CD4-positive, alpha-beta T cell treated with Interleukin-15 for 4 hours (primary cell): ENCODE data around the gene DBH.
A peak's percentile ranks its signal among the peaks of the same experiment; 100 is the strongest.

ENCODE experiments used
- DNase-seq: peaks from one replicate; pipeline ENCODE4 v3.0.0-alpha.2; 2020; ENCODE audit warnings: low spot score

The DBH gene

DNA sequence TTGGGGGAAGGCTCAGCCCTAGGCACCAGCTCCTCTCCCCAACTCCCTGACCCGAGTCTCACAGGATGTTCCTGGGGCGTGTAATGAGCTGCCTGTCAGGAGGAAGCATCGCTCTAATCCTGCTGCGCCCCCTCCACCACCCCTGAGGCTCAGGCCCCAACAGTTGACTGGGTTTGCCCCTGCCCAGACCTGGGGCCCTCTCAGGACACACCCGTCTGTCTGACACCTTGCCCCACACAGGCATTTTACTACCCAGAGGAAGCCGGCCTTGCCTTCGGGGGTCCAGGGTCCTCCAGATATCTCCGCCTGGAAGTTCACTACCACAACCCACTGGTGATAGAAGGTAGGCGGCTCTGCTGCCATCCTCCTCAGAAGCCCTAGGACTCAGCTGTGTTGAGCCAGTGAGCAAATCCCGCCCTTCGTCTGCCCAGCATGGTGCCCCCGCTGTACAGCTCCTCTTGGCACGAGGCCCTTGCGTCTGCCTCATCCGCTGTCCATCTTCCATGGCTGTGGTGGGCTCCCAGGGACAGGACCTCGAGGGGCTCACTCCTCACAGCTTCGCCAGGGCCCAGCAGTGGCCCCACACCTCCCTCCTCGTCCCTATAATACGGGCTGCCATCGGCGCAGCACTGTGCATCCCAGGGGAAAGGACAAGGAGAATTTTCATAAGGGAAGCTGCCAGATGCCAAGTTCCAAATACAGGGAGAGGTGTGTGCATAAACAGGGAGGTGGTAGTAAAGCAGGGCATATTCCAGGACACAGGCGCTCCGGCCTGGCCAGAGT lies 8.0 kb downstream of the DBH start:
- DNase-seq, result no peak

DNA sequence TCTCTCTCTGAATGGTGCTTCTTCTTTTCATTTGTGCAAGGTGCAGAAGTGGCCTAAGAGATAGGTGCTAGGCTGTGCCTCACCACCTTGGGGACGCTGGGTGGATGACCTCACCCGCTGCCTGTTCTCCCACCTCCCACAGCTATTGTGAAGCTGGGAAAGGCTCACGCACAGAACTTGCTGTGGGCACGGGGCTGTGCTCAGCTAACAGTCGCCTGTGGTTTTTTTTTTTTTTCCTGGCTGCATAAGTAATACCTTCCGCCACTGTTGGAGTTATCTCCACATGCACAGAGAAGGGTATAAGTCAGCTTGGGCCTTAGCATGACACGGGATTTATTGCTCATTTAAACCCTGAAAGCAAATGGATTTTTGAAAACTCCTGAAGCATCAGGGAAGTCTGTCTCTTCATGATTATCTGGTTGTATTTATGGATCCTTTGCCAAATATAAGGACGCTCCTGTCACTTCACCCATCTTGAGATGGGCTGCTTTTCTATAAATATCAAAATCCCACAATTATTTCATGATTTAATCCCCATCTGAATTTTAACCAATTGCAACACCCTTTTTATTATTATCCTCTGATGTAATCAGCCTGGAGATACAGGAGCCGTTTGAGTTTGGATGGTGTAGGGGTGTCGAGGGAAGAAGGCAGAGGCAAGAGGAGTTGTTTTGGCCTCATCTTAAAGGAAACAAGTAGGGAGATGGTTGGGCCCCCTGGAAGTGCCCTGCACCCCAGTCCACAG lies 9.0 kb downstream of the DBH start:
- DNase-seq, result no peak

DNA sequence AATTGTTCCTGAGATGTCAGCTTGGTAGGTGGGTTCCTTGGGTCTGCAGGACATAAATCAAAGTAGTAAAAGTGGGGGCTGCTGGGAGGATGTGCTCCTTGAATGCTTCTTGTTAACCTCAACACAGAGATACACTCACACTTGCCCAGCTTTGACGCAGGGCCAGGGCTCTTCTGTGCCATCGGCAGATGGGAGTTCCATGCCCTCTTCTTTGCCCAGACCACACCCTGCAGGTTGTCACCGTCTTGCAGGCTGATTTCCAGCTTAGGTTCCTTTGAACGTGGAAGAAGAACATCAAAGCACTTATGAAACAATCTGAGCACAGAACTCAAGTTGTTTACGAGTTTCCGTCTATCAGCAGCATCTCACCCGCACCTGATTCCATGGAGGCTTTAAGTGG lies 11.0 kb downstream of the DBH start:
- DNase-seq, result no peak

DNA sequence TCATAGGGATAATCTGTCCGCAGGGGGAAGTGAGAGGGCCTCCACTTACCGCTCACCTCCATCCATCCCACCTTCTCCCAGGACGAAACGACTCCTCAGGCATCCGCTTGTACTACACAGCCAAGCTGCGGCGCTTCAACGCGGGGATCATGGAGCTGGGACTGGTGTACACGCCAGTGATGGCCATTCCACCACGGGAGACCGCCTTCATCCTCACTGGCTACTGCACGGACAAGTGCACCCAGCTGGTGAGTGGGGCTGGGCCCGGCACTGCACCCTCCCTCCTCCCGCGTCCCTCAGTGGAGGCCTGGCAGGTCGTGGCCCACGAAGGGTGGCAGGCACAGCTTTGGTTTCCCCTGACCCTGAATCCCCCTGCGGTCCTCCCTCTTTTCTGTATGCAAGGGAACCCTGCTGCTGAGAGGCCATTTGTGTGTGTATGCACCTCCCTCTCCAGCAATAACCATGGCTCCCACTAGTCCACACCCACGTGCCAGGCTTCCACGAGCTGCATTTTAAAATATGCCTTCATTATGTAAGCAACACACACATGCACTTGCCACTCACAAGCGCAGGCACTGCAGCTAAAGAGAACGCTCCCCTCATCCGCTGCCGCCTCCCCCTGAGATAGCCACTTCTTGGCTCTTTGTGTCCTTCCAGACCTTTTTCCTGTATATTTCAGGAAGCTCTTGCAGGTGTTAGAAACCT lies 11.8 kb downstream of the DBH start:
- no peak for DNase-seq

DNA sequence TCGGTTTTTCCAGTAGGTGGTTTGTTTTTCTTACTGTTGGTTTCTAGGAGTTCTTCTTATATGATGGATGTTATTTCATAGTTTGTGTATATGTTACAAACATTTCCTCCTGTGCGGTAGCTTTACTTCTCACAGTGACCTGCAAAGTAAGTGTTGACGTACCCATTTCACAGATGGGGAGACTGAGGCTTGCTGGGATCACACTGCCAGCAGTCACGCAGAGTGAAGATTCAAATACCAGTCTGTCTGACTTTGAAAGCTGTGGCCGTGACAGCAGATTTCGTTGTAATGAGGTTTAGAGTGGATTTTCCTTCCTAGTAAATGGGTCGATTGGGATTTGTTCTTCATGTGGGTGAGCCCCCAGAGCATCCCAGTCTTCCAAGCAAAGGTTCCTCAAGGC lies 13.0 kb downstream of the DBH start:
- DNase-seq, result no peak

DNA sequence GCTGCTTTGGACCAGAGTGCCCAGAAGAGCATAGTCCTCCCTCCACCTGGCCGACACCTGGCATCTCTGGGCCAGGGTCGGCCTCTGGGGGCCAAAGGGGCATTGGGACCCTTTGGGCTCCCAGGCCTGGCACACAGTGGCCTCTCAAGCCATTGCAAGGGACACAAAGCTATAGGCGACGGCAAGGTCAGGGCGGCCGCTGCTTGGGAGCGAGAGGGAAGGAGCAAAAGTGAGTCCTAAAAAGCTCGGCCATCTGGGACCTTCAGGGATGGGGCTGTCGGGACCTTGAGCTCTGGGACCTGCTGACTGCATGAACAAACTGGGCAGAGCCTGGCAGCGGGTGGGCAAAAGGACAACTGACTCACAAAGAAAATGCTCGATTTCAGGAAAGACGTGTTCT lies 13.9 kb downstream of the DBH start:
- DNase-seq, result no peak

DNA sequence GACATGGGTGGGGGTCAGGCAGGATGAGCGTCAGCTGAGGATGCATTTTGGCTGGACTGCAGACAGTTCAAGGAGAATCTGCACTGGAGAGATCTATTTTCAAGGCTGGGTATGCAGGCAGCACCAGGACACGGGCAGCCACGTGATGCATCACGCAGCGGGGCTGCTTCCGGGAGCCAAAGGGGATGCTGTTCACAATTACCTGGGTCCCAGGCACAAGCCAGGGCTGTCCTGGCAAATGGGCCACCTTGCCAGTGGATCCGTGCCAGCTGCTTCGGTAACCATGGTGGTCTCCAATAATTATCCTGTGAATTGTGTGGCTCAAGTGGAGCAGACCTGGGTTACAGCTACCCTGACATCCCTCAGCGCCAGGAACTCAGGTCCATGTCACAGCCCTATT lies 17.5 kb downstream of the DBH start:
- DNase-seq, result no peak

DNA sequence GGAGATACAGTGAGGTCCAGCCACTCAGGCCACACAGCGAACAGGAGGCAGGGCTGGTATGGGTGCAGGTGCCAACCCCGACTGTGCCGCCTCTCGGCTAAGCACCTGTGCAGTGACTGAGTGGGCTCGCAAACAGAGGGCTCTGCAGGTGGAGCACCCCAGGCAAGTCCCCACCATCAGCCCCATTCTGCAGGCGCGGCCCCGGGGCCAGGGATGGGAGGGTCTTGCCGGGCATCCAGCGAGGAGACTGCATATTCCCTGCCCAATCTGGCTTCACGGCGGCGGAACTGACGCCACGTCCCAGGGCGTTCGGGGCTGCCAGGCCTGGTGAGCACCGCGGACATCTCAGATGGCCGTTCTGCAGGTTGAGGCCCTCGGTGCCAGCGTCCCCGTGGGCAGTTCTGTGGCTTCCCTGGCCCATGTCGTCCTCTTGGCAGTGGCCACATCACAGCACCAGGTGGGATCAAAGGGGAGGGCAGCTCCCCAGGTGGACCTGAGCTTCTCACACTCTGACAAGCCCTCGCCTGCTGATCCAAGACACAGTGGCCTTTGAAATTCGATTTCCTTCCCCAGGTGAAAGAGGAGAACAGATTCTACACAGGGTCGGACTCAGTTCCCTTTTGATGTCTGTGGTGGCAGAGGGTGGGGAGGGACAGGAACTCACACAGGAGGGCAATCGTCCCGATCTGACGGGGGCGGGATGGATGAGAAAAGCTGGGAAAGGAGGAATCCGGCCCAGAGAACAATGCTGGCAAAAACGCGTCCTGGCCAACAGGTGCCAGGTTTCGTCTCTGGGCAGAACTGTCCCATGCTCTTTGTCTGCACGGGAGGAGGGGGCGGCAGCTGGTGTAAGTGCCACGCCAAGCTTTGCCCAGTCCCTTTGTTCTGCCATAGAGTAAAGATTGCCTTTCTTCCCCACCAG lies 18.8 kb downstream of the DBH start:
- DNase-seq, result no peak

DNA sequence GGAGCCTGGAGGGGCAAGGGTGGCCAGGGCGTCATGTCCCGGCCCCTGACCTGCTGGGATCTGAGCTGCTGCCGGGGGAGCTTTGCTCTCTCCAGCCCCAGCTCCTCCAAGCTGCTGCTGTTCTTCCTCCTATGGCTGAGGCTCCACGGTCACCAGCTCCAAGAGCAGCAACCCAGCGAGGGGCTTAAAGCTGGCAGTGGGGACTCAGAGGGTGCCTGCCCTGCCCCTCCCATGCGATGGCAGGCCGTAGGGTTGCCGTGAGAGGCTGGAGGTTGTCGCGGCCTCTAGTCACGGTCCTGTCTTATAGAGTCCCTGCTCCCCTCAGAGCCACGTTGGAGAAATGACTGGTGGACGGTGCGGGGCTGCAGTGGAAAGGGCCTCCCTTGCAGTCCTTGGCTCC lies 19.5 kb downstream of the DBH start:
- DNase-seq, result no peak

DNA sequence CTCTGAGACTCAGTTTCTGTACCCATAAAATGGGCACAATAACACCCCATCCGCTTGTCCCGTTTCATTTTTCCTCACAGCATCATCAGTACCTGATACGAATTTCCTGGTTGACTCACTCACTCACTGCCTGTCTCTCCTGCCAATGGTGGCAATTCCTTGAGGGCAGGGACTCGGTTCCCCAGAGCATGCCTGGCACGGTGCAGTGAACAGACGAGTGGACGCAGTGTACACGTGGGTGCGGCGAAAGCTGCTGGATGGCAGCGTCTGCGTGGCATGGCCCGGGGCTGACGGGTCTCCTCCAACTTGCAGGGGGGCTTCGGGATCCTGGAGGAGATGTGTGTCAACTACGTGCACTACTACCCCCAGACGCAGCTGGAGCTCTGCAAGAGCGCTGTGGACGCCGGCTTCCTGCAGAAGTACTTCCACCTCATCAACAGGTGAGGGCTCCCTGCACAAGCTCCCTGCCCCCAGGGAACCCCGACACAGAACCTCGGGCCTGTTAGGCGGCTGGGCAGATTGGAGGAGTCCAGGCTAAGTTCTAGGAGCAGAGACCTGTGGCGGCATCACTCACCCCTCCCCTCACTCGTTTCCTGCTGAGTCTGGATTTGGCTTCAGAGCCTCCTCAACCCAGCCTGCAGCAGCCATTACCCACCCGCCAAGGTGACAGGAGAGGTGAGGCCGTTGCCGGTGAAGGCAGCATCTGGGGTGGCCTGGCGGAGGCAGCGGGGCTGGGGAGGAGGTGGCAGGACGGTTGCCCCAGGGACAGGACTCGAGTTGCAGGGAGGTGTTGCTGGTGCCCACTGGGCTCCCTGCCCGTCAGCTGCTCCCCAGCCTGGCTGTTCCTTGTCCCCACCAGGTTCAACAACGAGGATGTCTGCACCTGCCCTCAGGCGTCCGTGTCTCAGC lies 20.3 kb downstream of the DBH start:
- DNase-seq, result peak; percentile 33

DNA sequence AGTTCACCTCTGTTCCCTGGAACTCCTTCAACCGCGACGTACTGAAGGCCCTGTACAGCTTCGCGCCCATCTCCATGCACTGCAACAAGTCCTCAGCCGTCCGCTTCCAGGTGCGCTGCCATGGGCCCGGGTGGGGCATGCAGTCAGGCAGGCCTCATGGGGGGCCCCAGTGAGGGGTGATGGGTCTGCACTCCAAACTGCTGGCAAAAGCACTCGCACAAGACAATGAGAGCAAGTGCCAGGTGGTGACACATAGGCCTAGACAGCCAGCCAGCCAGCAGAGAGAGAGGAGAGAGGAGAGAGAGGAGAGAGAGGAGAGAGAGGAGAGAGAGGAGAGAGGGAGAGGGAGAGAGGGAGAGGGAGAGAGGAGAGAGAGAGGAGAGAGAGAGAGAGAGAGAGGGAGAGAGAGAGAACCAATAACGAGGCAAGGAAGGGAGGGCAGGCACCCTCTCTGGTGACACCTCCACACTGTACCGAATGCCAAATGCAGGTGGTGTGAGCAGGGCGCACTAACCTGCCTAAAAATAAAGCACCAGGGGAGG lies 21.0 kb downstream of the DBH start:
- no peak for DNase-seq

DNA sequence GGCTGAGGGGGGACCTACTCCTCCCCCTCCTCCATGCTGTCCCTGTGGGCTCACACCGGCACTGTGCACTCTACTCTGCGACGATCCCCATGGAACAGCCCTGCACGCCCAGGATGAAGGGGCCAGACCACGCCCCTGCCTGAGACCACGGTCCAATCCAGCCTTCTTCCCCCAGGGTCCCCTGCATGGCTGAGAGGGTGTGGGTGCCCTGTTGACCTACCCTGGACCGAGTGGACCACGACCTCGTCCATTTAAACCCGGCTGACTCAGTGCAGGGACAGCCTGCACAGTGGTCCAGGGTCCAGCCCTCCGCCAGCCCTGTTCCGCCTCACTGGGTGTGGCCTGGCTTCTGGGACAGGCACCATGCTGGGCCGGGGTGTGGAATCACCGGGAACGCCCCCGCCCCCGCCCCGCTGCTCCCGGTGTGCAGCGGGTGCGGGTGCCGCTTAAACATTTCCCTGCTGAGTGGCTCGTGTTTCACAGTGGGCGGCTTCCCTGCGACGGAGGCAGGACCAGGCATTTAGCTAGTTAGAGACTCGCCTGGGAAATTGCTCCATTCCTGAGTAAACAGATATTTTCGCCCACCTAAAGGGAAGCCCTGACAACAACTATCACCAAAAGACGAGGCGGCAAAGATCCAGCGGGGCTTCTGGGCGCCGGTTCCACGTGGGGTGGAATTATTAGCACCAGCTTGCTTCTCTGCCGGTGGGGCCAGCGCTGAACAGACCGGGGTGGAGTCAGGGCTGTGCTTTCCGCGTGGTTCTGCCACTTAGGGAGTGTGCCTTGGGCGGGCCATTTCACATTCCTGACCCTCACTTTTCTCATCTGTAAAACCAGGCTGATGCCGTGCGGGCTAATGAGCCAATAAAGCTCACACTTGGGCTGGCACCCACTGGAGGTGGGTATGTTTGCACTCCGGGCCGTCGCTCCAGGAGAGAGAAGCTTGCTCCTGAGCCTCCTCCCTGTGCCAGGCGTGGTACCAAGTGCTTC lies 22.6 kb downstream of the DBH start:
- no peak for DNase-seq

DNA sequence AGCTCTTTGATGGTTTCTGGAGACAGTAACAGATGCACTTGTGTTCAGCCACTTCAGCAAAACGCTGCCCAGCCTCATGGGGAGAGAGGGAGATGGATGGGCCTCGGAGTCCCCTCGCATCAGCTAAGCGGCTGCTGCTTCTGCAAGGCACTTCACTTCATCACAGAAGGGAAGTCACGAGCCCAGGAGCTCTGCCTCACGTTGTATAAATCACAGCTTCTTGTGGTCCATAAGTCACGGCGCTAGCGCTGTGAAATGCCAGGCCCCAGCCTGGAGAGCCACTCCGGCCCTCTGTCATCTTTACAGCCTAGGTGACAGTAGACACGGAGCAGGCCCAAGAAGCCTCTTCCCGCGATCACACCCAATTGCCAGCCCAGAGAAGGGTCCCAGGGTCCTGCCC lies 23.4 kb downstream of the DBH start:
- DNase-seq, result no peak

DNA sequence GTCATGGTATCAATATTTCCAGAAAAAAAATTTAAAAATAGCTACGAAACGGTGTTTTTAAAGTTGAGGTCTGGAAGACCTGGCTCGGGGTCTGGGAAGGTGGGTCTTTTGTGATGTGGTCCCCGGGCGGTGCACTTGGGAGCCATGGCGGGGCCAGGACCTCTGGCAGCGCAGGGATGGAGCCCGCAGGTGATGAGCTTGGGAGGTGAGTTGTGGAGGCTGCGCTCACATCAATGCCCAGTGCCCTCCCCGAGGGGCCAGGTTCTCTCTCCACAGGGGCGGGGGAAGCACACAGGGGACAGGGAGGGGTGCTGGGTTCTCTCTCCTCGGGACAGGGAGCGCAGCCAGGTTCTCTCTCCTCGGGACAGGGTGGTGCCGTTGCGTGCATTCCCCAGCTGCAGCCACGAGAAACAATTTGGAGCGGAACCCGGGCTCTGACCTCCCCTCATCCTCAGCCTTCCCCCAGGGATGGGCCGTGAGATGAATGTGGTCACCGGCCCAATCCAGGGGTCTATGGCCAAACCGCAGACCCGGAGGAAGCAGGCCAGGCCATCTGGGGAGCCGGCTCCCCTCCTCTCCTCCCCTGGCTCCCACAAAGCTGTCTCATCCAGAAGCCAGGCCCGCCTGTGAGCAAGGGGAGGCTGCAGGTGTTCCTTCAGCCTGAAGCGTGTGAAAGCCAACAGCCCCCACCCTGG lies 25.8 kb downstream of the DBH start:
- DNase-seq, result no peak

DNA sequence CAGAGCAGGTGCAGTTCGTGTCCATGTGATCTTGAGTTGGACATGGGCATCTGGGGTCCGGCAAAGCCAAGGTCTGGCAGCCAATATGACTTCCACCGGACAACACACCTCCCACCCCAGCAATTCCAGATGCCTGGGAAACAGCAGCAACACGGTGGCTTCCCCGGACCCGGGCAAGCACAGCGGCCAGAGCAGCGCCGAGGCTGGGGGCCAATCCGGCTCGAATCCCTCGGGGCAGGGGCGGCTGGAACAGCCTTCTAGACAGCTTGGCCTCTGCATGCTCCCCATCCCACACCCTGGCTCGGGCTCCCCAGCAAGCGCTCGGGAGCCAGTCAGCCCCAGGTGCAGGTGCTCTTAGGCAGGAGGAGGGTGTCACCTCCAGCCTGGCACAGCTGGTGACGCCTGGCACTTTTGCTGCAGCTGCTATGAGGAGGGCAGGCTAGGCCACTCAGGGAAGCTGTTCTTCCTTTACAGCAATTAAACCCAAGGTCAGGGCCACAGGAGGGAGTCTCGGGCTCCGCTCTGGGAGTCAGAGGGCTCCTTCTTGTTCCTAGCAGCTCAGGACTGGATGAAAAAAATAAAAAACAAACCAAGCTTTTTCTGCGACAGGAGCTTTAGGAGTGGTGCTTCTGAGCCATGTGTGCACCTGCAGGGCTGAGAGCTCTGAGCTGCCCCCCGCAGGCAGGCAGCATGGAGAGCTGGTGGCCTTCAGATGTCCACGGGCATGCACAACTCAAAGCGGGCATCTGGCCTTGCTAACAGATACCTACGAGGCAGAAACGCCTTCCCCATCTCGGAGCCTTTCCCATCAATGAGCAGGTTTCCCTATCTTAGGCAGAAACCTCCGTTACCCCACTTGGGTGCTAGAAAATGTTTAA lies 28.2 kb downstream of the DBH start:
- DNase-seq, result no peak

DNA sequence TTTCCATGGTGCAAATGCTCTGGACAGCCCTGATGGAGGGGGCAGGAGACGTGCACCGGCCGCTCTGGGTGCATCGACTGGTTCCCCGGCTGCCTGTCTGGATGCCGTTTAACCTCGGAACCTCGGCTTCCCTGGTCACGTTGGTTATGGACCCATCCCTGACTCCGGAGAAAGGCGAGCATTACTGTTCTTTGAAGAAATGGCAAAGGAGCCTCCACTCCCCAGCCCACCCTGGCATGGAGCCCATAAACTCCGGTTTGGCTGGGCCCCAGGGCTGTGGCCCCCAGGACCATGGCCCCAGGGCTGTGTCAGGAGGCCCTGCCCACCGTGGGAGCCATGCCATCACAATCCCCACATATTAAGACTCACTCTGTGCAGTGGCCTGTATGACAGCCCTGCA lies 28.9 kb downstream of the DBH start:
- DNase-seq, result no peak

DNA sequence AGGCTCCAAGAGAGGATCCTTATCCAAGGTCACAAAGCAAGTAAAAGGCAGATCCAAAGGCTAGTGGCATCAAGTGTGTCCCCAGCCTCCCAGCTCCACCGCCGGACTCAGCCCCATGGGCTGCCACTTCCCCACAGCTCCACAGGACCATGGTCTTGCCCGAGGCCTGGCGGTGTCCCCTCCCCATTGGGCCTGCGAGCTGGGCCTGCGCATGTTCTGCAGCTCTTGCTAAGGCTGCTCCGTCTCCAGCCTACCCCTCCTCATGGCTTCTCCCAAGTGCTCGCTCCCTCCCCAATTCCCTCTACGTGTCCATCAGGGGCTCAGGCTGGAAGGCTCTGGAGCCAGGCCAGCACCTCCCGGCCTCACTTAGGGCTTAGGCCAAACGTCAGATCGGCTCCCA lies 29.4 kb downstream of the DBH start:
- no peak for DNase-seq

DNA sequence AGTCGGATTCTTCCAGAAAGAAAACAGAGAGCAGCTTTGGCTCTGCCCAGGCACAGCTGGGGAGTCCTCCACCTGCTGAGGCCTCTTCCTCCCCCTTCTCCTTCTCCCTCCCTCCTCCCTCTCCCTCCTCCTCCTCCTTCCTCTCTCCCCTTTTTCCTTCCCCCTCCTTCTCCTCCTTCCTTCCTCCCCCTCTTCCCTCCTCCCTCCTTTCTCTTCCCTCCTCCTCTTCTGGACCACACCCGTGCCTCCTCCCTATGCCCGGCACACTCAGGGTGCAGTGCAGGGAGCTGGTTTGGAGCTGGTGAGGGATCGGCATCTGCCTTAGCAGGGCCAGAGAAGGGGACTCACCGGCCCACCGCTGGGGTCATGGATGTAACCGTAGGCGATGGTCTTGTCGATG lies 30.2 kb downstream of the DBH start:
- DNase-seq, result no peak
